NCI-H2227 (cell line): ENCODE data around the gene MRTO4.
"Not testable (repeated sequence)": the region's sequence is repeated elsewhere in the genome, so short reads cannot be mapped to it uniquely, and the experiment has no call there.

Experiments
- DNase-seq: peaks from one replicate; lab custom pipeline; 2025; ENCODE audit not compliant: unreplicated experiment; lab: John Stamatoyannopoulos, UW

The MRTO4 gene

DNA sequence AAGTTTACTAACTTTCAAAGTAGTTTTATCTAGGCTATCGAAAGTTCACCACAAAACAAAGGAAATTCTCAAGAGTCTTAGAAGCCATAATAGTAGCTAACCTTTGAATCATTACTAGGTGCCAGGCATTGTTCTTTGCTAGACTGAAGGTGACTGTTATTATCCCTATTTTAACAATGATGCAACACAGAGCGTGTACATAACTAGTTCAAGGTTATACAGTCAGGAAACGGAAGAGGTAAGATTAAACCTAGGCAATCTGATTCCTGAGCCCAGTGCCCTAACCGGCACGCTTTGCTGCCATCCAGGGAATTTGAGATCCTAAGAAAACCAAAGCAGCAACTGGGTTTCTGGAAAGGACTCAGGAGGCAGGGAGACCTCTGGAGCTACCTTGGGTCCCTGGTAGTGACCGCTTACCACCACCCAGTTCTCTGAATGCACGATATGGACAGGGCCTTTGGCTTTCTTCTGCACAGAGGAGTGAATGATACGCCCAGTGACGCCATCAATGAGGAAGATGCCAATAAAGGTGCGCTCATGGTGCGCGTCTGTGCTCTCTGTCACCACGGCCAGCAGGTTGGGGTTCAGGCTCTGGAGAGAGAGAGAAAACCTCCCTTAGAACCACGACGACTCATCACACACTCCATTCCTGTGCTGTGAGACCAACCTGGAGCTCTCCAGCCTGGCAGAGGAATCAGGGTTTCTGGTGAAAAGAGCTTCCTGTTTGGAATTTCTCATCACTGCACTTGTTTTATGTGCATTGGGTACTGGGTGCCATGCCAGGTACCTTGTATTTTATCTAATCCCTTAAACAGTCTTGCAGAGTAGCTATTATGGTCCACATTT, 28.4 kb upstream of the MRTO4 start:
- DNase-seq = no peak

DNA sequence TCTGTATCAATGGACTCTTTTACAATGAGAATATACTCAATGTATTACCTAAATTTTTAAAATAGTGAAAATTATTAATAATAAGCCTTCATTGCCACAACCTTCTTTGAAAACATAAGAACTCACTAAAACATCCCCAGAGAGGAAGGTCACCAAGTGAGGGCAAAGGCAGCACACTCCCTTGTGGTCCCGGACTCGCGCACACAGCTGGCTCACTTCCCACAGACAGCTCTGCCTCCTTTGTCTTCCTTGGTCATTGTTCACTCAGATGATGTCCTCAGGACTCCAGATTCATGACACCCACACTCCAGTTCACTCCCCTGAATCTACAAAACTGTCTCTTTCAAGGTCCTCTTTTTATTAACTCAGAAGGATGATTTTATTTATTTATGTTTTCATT, 22.4 kb upstream of the MRTO4 start:
- DNase-seq = no peak

GRCh38 chr1:19229828-19230325, 21.7 kb upstream of the MRTO4 start:
- no peak for DNase-seq

- DNase-seq = not testable (repeated sequence)
Observed at GRCh38 chr1:19231736-19232523, 19.7 kb upstream of the MRTO4 start.

- no peak for DNase-seq
Observed at GRCh38 chr1:19232524-19232846, 19.1 kb upstream of the MRTO4 start.

GRCh38 chr1:19234224-19234623, 17.4 kb upstream of the MRTO4 start:
- DNase-seq = no peak

DNA sequence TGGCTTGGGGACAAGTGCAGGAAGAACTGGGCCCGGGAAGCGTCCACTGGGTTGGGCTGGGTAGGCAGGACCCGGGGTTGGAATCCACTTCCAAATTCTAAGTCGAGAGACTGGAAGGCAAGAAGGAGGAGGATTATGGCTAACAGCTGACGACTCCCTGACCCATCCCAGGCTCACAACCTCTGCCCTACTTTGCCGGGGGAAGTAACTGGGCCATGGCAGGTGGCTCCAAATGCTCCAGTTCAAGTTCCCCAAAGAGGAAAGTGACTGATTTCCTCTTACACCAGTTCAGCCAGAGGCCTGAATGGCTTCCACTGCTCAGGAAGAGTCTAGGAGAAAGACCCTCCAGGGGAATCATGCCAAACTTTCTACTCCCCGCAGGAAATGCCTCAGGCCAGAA, 11.7 kb upstream of the MRTO4 start:
- DNase-seq = no peak

DNA sequence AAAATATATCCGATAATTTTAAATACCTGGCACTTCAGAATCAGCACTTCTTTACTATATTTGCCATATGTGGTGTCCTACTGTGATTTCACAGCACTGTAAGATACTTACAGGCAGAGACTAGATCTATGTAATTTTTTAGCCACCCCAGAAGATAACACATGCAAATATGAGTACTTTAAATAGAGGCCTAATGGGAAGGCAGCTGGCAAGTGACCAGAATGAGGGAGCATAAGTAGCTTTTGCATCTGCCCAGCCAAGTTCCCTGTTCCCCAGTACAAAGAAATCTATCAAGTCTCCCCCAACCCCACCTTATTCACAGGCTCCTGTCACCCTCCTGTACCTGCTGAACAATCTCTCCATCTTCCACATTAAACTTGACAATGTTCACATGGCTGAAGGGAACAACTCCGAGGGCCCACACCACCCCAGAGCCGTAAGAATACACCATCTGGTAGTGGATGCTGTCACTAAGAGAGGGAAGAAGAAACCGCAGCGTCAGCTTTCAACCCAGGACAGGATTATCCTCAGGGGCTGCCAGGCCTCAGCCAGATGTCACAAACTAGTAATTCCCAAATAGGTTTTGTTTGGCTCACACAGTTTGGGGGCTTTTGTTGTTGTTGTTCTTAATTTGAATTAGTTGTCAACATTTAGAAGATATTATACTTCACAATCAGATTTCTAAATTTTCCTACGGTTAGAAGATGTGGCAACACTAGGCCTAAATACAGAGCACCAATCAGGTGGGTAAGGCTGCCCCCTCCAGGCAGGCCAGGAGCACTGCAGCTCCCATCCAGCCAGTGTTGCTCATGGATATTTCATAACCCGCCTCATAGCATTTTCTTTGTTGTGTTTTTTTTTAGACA, 10.7 kb upstream of the MRTO4 start:
- peak; percentile 69 for DNase-seq

DNA sequence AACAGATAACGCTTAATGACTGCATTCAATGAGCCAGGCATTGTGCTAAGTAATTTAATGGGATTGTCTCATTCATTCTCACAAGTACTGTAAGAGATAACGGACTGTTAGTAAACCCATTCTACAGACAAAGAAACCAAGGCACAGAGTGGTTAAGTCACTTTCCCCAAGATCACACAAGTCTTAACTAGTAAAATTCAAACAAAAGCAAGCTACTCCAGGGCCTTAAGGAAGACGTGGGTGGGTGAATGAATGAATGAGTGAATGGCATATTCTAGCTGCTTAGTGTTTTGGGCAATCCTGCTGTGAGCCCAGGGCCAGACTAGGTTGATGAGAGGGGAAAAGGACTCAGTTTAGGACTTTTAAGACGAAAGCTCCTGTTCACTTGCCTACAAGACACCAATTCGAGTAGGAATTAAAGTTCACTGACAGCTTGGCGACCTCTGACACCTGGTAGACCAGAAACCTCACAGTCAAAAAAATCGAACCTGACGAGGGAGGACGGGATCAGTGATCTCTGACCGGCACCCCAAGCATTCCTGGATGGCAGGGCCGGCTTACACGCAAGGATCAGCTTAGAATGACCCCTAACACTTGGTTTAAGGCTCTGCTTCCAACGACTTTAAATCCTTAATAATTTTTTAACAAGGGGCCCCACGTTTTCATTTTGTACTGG, 838 bp upstream of the MRTO4 start:
- DNase-seq = no peak

- no peak for DNase-seq
Observed at GRCh38 chr1:19254416-19254815, 2.8 kb downstream of the MRTO4 start.

GRCh38 chr1:19255288-19255687, 3.7 kb downstream of the MRTO4 start:
- no peak for DNase-seq

- not testable (repeated sequence) for DNase-seq
Observed at GRCh38 chr1:19256301-19256700, 4.7 kb downstream of the MRTO4 start.

DNA sequence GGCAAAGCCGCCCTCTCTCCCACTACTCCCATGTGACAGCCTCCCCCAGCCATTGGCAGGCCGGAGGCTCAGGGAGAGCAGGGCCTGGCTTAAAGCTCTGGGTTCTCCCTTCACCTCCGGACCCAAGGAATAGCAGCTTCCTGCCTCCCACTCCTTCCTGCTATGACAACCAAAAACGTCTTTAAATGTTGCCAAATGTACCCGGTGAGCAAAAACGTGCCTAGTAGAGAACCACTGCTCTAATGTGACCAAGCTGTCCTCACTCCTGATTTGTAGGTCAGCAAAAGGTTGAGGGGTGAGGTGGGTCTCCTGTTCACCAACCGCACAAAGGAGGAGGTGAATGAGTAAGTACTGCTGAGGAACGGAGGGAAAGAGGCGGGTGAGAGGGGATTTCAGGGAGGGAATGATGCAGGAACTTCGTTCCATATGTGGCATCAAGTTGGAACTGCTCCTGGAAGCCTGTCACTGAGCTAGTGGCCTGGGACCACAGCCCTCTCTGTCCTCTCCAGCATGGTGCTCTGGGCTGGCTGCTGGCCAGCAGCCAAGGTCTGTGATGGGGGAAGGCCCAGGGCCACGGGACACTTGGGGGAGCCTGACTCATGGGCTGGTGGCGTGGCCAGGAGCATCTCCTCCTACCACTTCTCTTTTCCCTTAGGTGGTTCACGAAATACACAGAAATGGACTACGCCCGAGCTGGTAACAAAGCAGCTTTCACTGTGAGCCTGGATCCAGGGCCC, 5.7 kb downstream of the MRTO4 start:
- DNase-seq = no peak

- no peak for DNase-seq
Observed at GRCh38 chr1:19258353-19258752, 6.7 kb downstream of the MRTO4 start.

GRCh38 chr1:19260211-19261138, 8.9 kb downstream of the MRTO4 start:
- peak; percentile 70 for DNase-seq

- DNase-seq = no peak
Observed at GRCh38 chr1:19262047-19262446, 10.4 kb downstream of the MRTO4 start.

- DNase-seq = no peak
Observed at GRCh38 chr1:19262744-19263143, 11.1 kb downstream of the MRTO4 start.

GRCh38 chr1:19268445-19268844, 16.8 kb downstream of the MRTO4 start:
- DNase-seq = no peak
